Prostate gland (tissue), 2 donors: Measurements from ENCODE around the gene CMTM4. TPM values are rescaled to one million over a fixed set of nuclear protein-coding genes. Genes with fewer than 3 reads are reported as not detected.

Experiments
- DNase-seq: peaks from one replicate; pipeline ENCODE4 v3.0.0-alpha.2; 2019; ENCODE audit warnings: low spot score
- H3K27ac ChIP-seq, 2 donors: fragments of 200-600 bp; sonication (generic); 2 replicates each; pipeline ENCODE4 v1.5.1; 2017 to 2019
- H3K27me3 ChIP-seq: fragments of 200-600 bp; sonication (generic); replicated peaks from 2 replicates; pipeline ENCODE4 v1.5.1; 2019; ENCODE audit not compliant: insufficient read depth
- H3K36me3 ChIP-seq, 2 donors: fragments of 200-600 bp; sonication (generic); 1 replicate in 1 of 2; 2 replicates in 1 of 2; pipeline versions ENCODE4 v1.5.1 to v1.8.1; 2017 to 2019
- H3K4me1 ChIP-seq: fragments of 200-600 bp; sonication (generic); replicated peaks from 2 replicates; pipeline ENCODE4 v1.5.1; 2019
- H3K4me3 ChIP-seq, 2 donors: fragments of 200-600 bp; sonication (generic); 2 replicates each; pipeline ENCODE4 v1.5.1; 2017 to 2019
- H3K9me3 ChIP-seq: fragments of 200-600 bp; sonication (generic); 2 replicates; pipeline ENCODE4 v1.5.1; 2017
- POLR2A ChIP-seq: fragments of 450-650 bp; IDR thresholded peaks from one replicate; pipeline ENCODE4 v1.6.1; 2016; ENCODE audit warnings: antibody characterized with exemption, mild to moderate bottlenecking
- POLR2AphosphoS5 ChIP-seq: sonication (generic); formaldehyde crosslinking; IDR thresholded peaks from one replicate; pipeline ENCODE4 v1.6.1; 2017; ENCODE audit warnings: antibody characterized with exemption
- WGBS: methylation state at CpG from one replicate; pipeline ENCODE4 v1.1.5; 2018; 5-methylcytosine and 5-hydroxymethylcytosine counted together
- intact Hi-C: fragments of 100-400 bp; cut with DNase I; formaldehyde crosslinking; loops from one replicate; pipeline ENCODE4 v1.14.2; 2022
- total RNA-seq, 2 donors: library from RNA; depleted of rRNA; stranded (reverse); fragments of >200 nt; gene quantifications; one replicate each; pipeline ENCODE4 v1.1.0, GENCODE V29; 2016
- TF ChIP-seq, protein P1 (sequence below), 4 experiments: fragments of 200-600 bp in 2 of 4; fragments of 450-650 bp in 2 of 4; sonication (generic) in 2 of 4; IDR thresholded peaks; 1 replicate in 3 of 4; 2 replicates in 1 of 4; pipeline ENCODE4 v1.5.1; 2016 to 2019; ENCODE audit warnings: antibody characterized with exemption in 4 of 4, mild to moderate bottlenecking in 2 of 4, moderate library complexity in 2 of 4

The CMTM4 gene
- total RNA-seq, 2 donors from 2014 or later, result 46.9 to 57.7 TPM

GRCh38 chr16:66682271-66682670 lies 14.3 kb downstream of the CMTM4 start:
- Histone ChIP-seq H3K9me3 (no peaks in the 10 kb centered on the region), H3K4me3 (no peak overlapping the region), H3K4me1 (no peaks in the 10 kb centered on the region), H3K27ac (no peak overlapping the region), H3K27me3 (no peaks in the 10 kb centered on the region), H3K36me3 (no peaks in the 10 kb centered on the region)
- 78% methylated on average over 1 of the region's 1 CpG for WGBS
- TF ChIP-seq, protein P1, sequence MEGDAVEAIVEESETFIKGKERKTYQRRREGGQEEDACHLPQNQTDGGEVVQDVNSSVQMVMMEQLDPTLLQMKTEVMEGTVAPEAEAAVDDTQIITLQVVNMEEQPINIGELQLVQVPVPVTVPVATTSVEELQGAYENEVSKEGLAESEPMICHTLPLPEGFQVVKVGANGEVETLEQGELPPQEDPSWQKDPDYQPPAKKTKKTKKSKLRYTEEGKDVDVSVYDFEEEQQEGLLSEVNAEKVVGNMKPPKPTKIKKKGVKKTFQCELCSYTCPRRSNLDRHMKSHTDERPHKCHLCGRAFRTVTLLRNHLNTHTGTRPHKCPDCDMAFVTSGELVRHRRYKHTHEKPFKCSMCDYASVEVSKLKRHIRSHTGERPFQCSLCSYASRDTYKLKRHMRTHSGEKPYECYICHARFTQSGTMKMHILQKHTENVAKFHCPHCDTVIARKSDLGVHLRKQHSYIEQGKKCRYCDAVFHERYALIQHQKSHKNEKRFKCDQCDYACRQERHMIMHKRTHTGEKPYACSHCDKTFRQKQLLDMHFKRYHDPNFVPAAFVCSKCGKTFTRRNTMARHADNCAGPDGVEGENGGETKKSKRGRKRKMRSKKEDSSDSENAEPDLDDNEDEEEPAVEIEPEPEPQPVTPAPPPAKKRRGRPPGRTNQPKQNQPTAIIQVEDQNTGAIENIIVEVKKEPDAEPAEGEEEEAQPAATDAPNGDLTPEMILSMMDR (IDR thresholded peaks at IDR 0.05), result no peak
- TF ChIP-seq POLR2A, result no peak
- TF ChIP-seq POLR2AphosphoS5, result no peak
- intact Hi-C loops, result no loop called here
- DNase-seq, result no peak

GRCh38 chr16:66681676-66682075 lies 14.9 kb downstream of the CMTM4 start:
- Histone ChIP-seq H3K4me1 (no peaks in the 10 kb centered on the region), H3K4me3 (no peak overlapping the region), H3K36me3 (no peaks in the 10 kb centered on the region), H3K27me3 (no peaks in the 10 kb centered on the region), H3K27ac (no peak overlapping the region), H3K9me3 (no peaks in the 10 kb centered on the region)
- WGBS, result 87% methylated on average over 4 of the region's 4 CpGs
- intact Hi-C loops, result no loop called here
- TF ChIP-seq POLR2AphosphoS5, result no peak
- no peak for TF ChIP-seq POLR2A
- TF ChIP-seq, protein P1 (IDR thresholded peaks at IDR 0.05), result no peak
- no peak for DNase-seq

DNA sequence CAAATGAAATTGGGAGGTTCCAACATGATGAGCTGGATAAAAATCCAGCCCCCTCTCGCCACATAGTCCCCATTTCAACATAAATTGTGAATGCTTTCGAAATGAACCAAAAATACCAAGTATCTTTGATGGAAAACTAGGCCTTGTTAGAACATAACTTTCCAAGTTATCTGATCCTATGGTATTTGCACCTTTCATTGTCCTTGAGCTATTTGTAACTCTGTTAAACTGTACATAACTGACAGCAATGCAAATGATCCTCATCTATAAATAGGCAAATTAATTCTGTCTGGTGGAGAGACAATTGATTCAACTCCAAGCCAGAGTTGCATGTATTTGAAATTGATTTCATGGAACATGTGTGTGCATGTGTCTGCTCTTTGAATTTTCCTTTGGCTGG lies 18.2 kb downstream of the CMTM4 start:
- Histone ChIP-seq H3K4me3 (no peak overlapping the region), H3K4me1 (peaks cover 7% of the 10 kb centered on the region), H3K27me3 (no peaks in the 10 kb centered on the region), H3K9me3 (no peaks in the 10 kb centered on the region), H3K36me3 (no peaks in the 10 kb centered on the region), H3K27ac (no peak overlapping the region)
- 59% methylated on average over 2 of the region's 2 CpGs for WGBS
- TF ChIP-seq POLR2A (no peak), POLR2AphosphoS5 (no peak)
- TF ChIP-seq, protein P1 (IDR thresholded peaks at IDR 0.05), result no peak
- DNase-seq, result no peak
- intact Hi-C loops, result no loop called here

DNA sequence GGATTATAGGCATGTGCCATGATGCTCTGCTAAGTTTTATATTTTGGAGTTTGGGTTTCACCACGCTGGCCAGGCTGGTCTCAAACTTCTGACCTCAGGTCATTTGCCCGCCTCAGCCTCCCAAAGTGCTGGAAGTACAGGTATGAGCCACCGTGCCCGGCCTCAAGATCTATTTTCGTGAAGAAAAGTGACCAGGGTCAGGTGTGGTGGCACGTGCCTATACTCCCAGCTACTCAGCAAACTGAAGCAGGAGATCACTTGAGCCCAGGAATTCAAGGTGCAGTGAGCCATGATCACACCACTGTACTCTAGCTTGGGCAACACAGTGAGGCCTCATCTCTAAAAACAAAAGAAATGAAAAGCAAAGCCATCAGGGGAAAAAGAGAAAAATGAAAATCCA lies 18.7 kb downstream of the CMTM4 start:
- H3K4me1 ChIP-seq, result peaks cover 7% of the 10 kb centered on the region
- no peaks in the 10 kb centered on the region for H3K36me3 ChIP-seq
- TF ChIP-seq, protein P1 (IDR thresholded peaks at IDR 0.05), result no peak
- TF ChIP-seq POLR2A, result no peak
- no peak overlapping the region for H3K4me3 ChIP-seq
- 91% methylated on average over 6 of the region's 6 CpGs for WGBS
- H3K9me3 ChIP-seq, result no peaks in the 10 kb centered on the region
- intact Hi-C loops, result no loop called here
- H3K27me3 ChIP-seq, result no peaks in the 10 kb centered on the region
- no peak for DNase-seq
- no peak overlapping the region for H3K27ac ChIP-seq

DNA sequence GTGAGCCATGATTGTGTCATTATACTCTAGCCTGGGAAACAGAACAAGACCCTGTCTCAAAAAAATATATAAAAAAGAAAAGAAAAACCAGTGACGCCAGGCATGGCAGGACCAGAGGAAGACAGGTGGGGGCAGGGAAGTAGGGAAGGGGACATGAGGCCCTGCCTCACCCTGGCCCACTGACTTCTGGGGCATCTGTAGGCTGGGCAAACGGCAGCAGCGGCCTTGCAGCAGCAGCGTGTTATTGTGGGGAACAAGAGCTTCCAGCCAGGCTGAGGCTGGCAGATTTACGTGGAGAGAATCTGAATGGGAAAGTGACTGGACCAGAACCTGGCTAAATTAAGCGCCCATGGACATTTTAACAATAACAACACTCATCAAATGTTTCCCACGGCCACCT lies 19.4 kb downstream of the CMTM4 start:
- H3K4me1 ChIP-seq, result peaks cover 7% of the 10 kb centered on the region
- H3K36me3 ChIP-seq, result no peaks in the 10 kb centered on the region
- H3K27ac ChIP-seq, result no peak overlapping the region
- 75% methylated on average over 7 of the region's 7 CpGs for WGBS
- H3K27me3 ChIP-seq, result no peaks in the 10 kb centered on the region
- intact Hi-C loops, result no loop called here
- no peak overlapping the region for H3K4me3 ChIP-seq
- TF ChIP-seq POLR2AphosphoS5 (no peak), POLR2A (no peak)
- TF ChIP-seq, protein P1 (IDR thresholded peaks at IDR 0.05), result no peak
- no peak for DNase-seq
- H3K9me3 ChIP-seq, result no peaks in the 10 kb centered on the region
